Thymus (tissue), 11 donors: Measurements from ENCODE around the gene PIGK. TPM values are rescaled to one million over a fixed set of nuclear protein-coding genes. Genes with fewer than 3 reads are reported as not detected.
A peak's percentile ranks its signal among the peaks of the same experiment; 100 is the strongest.

Experiments used
- DNase-seq, 9 donors: peaks; one replicate each; pipeline ENCODE4 v3.0.0-alpha.2; 2013; ENCODE audit warnings: low spot score in 9 of 9, low read depth in 6 of 9, missing footprints in 1 of 9
- H3K27ac ChIP-seq, 2 donors: one replicate each; pipeline ENCODE4 v1.5.1; 2013; ENCODE audit warnings: control low read depth in 1 of 2, low read depth in 1 of 2, low read length in 1 of 2, mild to moderate bottlenecking in 1 of 2, moderate library complexity in 1 of 2
- H3K27me3 ChIP-seq, 2 donors: one replicate each; pipeline ENCODE4 v1.5.1; 2013; ENCODE audit warnings: low read length in 1 of 2; ENCODE audit not compliant: control insufficient read depth in 2 of 2, insufficient read depth in 1 of 2
- H3K36me3 ChIP-seq, 2 donors: one replicate each; pipeline ENCODE4 v1.5.1; 2013; ENCODE audit warnings: low read length in 1 of 2, mild to moderate bottlenecking in 1 of 2, moderate library complexity in 1 of 2; ENCODE audit not compliant: control insufficient read depth in 2 of 2, insufficient read depth in 2 of 2
- H3K4me1 ChIP-seq, 2 donors: one replicate each; pipeline ENCODE4 v1.5.1; 2013; ENCODE audit warnings: low read length in 2 of 2; ENCODE audit not compliant: control insufficient read depth in 2 of 2, insufficient read depth in 2 of 2
- H3K4me3 ChIP-seq, 2 donors: one replicate each; pipeline ENCODE4 v1.5.1; 2013; ENCODE audit warnings: low read length in 2 of 2, control low read depth in 1 of 2, mild to moderate bottlenecking in 1 of 2
- H3K9me3 ChIP-seq, 2 donors: one replicate each; pipeline ENCODE4 v1.5.1; 2013; ENCODE audit warnings: low read length in 1 of 2, mild to moderate bottlenecking in 1 of 2; ENCODE audit not compliant: control insufficient read depth in 2 of 2, insufficient read depth in 1 of 2
- WGBS: extraction: QIAGEN DNeasy Blood & Tissue Kit; methylation state at CpG from one replicate; pipeline ENCODE4 v1.1.7; 2013; 5-methylcytosine and 5-hydroxymethylcytosine counted together
- polyA plus RNA-seq: library from polyadenylated mRNA; stranded (reverse); fragments of 200-250 nt; gene quantifications from one replicate; pipeline ENCODE4 v1.2.3, GENCODE V29; 2013
- total RNA-seq: library from RNA; stranded (reverse); fragments of 120-200 nt; gene quantifications from one replicate; pipeline ENCODE4 v1.2.4, GENCODE V29; 2013
- donor health status: healthy.

PIGK gene
- total and polyA plus RNA-seq, 2 donors = 14.6 to 31.2 TPM

- Histone ChIP-seq H3K36me3 (no peaks in the 10 kb centered on the region), H3K27me3 (no peaks in the 10 kb centered on the region), H3K27ac (no peak overlapping the region), H3K4me1 (no peaks in the 10 kb centered on the region), H3K4me3 (no peak overlapping the region), H3K9me3 (no peaks in the 10 kb centered on the region)
- whole genome bisulfite sequencing = 100% methylated on average over 1 of the region's 1 CpG
- no peak for DNase-seq
Measured at GRCh38 chr1:77139389-77139788, 79.8 kb downstream of the PIGK start.

- 97% methylated on average over 2 of the region's 2 CpGs for WGBS
- no peak overlapping the region for H3K4me3 ChIP-seq
- H3K4me1 ChIP-seq = no peaks in the 10 kb centered on the region
- DNase-seq = no peak
- H3K27me3 ChIP-seq = no peaks in the 10 kb centered on the region
- no peaks in the 10 kb centered on the region for H3K36me3 ChIP-seq
- no peak overlapping the region for H3K27ac ChIP-seq
- no peaks in the 10 kb centered on the region for H3K9me3 ChIP-seq
Measured at GRCh38 chr1:77134359-77134758, 84.9 kb downstream of the PIGK start.

- Histone ChIP-seq H3K4me3 (no peak overlapping the region), H3K9me3 (no peaks in the 10 kb centered on the region), H3K27me3 (no peaks in the 10 kb centered on the region), H3K36me3 (no peaks in the 10 kb centered on the region), H3K27ac (no peak overlapping the region), H3K4me1 (no peaks in the 10 kb centered on the region)
- 98% methylated on average over 3 of the region's 3 CpGs for WGBS
- no peak for DNase-seq
Measured at GRCh38 chr1:77133731-77134358, 85.4 kb downstream of the PIGK start.

- Histone ChIP-seq H3K4me3 (no peak overlapping the region), H3K4me1 (no peaks in the 10 kb centered on the region), H3K9me3 (no peaks in the 10 kb centered on the region), H3K27me3 (no peaks in the 10 kb centered on the region), H3K36me3 (no peaks in the 10 kb centered on the region), H3K27ac (no peak overlapping the region)
- WGBS = 18% methylated on average over 2 of the region's 2 CpGs
- peak; percentile 19 to 76 (median 36) for DNase-seq
Measured at GRCh38 chr1:77126307-77126706, 92.9 kb downstream of the PIGK start.

GRCh38 chr1:77121503-77121902 is 97.7 kb downstream of the PIGK start:
- Histone ChIP-seq H3K36me3 (no peaks in the 10 kb centered on the region), H3K9me3 (no peaks in the 10 kb centered on the region), H3K4me3 (no peak overlapping the region), H3K27me3 (no peaks in the 10 kb centered on the region), H3K27ac (no peak overlapping the region), H3K4me1 (no peaks in the 10 kb centered on the region)
- 97% methylated on average over 1 of the region's 1 CpG for WGBS
- no peak for DNase-seq

- Histone ChIP-seq H3K27me3 (no peaks in the 10 kb centered on the region), H3K27ac (no peak overlapping the region), H3K9me3 (no peaks in the 10 kb centered on the region), H3K4me1 (no peaks in the 10 kb centered on the region), H3K36me3 (no peaks in the 10 kb centered on the region), H3K4me3 (no peak overlapping the region)
- no peak for DNase-seq
- 97% methylated on average over 3 of the region's 3 CpGs for WGBS
Measured at GRCh38 chr1:77120950-77121349, 98.3 kb downstream of the PIGK start.

GRCh38 chr1:77118712-77119111 is 100.5 kb downstream of the PIGK start:
- no peak for DNase-seq
- no peaks in the 10 kb centered on the region for H3K4me1 ChIP-seq
- no peak overlapping the region for H3K27ac ChIP-seq
- 98% methylated on average over 4 of the region's 4 CpGs for WGBS
- H3K9me3 ChIP-seq = no peaks in the 10 kb centered on the region
- H3K4me3 ChIP-seq = no peak overlapping the region
- H3K27me3 ChIP-seq = no peaks in the 10 kb centered on the region
- no peaks in the 10 kb centered on the region for H3K36me3 ChIP-seq

GRCh38 chr1:77104672-77105071 is 114.6 kb downstream of the PIGK start:
- H3K9me3 ChIP-seq = no peaks in the 10 kb centered on the region
- WGBS = 98% methylated on average over 10 of the region's 10 CpGs
- no peaks in the 10 kb centered on the region for H3K36me3 ChIP-seq
- H3K27ac ChIP-seq = no peak overlapping the region
- no peak overlapping the region for H3K4me3 ChIP-seq
- H3K27me3 ChIP-seq = no peaks in the 10 kb centered on the region
- no peak for DNase-seq
- no peaks in the 10 kb centered on the region for H3K4me1 ChIP-seq

- Histone ChIP-seq H3K4me3 (no peak overlapping the region), H3K36me3 (no peaks in the 10 kb centered on the region), H3K4me1 (no peaks in the 10 kb centered on the region), H3K27ac (no peak overlapping the region), H3K27me3 (no peaks in the 10 kb centered on the region), H3K9me3 (no peaks in the 10 kb centered on the region)
- DNase-seq = no peak
- 97% methylated on average over 4 of the region's 4 CpGs for WGBS
Measured at GRCh38 chr1:77103486-77103885, 115.7 kb downstream of the PIGK start.

GRCh38 chr1:77100875-77101274 is 118.4 kb downstream of the PIGK start:
- DNase-seq = no peak
- H3K27me3 ChIP-seq = no peaks in the 10 kb centered on the region
- no peak overlapping the region for H3K27ac ChIP-seq
- WGBS = 100% methylated on average over 1 of the region's 1 CpG
- H3K4me1 ChIP-seq = no peaks in the 10 kb centered on the region
- no peaks in the 10 kb centered on the region for H3K9me3 ChIP-seq
- H3K36me3 ChIP-seq = no peaks in the 10 kb centered on the region
- no peak overlapping the region for H3K4me3 ChIP-seq
